HepG2 (cell line): Measurements from ENCODE around the gene CCDC88B. TPM values are rescaled to one million over a fixed set of nuclear protein-coding genes. Genes with fewer than 3 reads are reported as not detected.

ENCODE experiments used
- ATF7-NPFF ChIP-seq: sonication (generic); formaldehyde crosslinking; IDR thresholded peaks from 2 replicates; pipeline ENCODE4 v1.8.1; 2023; ENCODE audit warnings: mild to moderate bottlenecking, low read depth, missing genetic modification reagents, moderate library complexity
- EED ChIP-seq: sonication (generic); formaldehyde crosslinking; IDR thresholded peaks from 2 replicates; pipeline ENCODE4 v1.5.0; 2020; ENCODE audit warnings: mild to moderate bottlenecking, missing genetic modification reagents
- GABPB1 ChIP-seq: IDR thresholded peaks from 2 replicates; pipeline ENCODE4 v1.6.1; 2016; ENCODE audit warnings: mild to moderate bottlenecking, missing genetic modification reagents, moderate library complexity, missing compliant biosample characterization
- KDM5B ChIP-seq: sonication (generic); formaldehyde crosslinking; IDR thresholded peaks from 2 replicates; pipeline ENCODE4 v1.4.0; 2020; ENCODE audit warnings: missing genetic modification reagents, mild to moderate bottlenecking, borderline replicate concordance
- MTF2 ChIP-seq: sonication (generic); formaldehyde crosslinking; IDR thresholded peaks from 2 replicates; pipeline ENCODE4 v1.5.0; 2020; ENCODE audit warnings: missing genetic modification reagents, borderline replicate concordance
- PITX1 ChIP-seq: sonication (generic); formaldehyde crosslinking; IDR thresholded peaks from 2 replicates; pipeline ENCODE4 v1.5.1; 2020; ENCODE audit warnings: mild to moderate bottlenecking, missing genetic modification reagents
- RFX5 ChIP-seq: IDR thresholded peaks from 2 replicates; pipeline ENCODE4 v1.6.1; 2011; ENCODE audit warnings: low read depth, low read length, improper control_type of control experiment
- SALL2 ChIP-seq: sonication (generic); formaldehyde crosslinking; IDR thresholded peaks from 2 replicates; pipeline ENCODE4 v1.8.1; 2023; ENCODE audit warnings: mild to moderate bottlenecking, missing genetic modification reagents, inconsistent platforms
- SNAPC4 ChIP-seq: sonication (generic); formaldehyde crosslinking; IDR thresholded peaks from 2 replicates; pipeline ENCODE4 v1.4.0; 2020; ENCODE audit warnings: mild to moderate bottlenecking, missing genetic modification reagents
- TCF12 ChIP-seq, 2 experiments: fragments of 450-650 bp in 1 of 2; sonication (generic) in 1 of 2; formaldehyde crosslinking in 1 of 2; IDR thresholded peaks; 2 replicates each; pipeline versions ENCODE4 v1.6.1 to v1.8.0; 2017 to 2022; ENCODE audit warnings: antibody characterized with exemption in 1 of 2, mild to moderate bottlenecking in 1 of 2, missing genetic modification reagents in 1 of 2, moderate library complexity in 1 of 2
- ZBTB20 ChIP-seq: sonication (generic); formaldehyde crosslinking; IDR thresholded peaks from 2 replicates; pipeline ENCODE4 v1.8.1; 2023; ENCODE audit warnings: missing genetic modification reagents, low read depth, mild to moderate bottlenecking, borderline replicate concordance
- ZFY ChIP-seq: sonication (generic); formaldehyde crosslinking; IDR thresholded peaks from 2 replicates; pipeline ENCODE4 v1.4.0; 2020; ENCODE audit warnings: missing genetic modification reagents
- ZNF317 ChIP-seq: sonication (generic); formaldehyde crosslinking; IDR thresholded peaks from 2 replicates; pipeline ENCODE4 v1.5.0; 2020; ENCODE audit warnings: mild to moderate bottlenecking, missing genetic modification reagents
- ZNF343 ChIP-seq: sonication (generic); formaldehyde crosslinking; IDR thresholded peaks from 2 replicates; pipeline ENCODE4 v1.4.0; 2020; ENCODE audit warnings: mild to moderate bottlenecking, missing genetic modification reagents
- ZNF567 ChIP-seq: sonication (generic); formaldehyde crosslinking; IDR thresholded peaks from 2 replicates; pipeline ENCODE4 v1.8.1; 2023; ENCODE audit warnings: mild to moderate bottlenecking, missing genetic modification reagents, borderline replicate concordance
- ZNF670 ChIP-seq: sonication (generic); formaldehyde crosslinking; IDR thresholded peaks from 2 replicates; pipeline ENCODE4 v1.8.0; 2022; ENCODE audit warnings: mild to moderate bottlenecking, missing genetic modification reagents, borderline replicate concordance
- ZNF768 ChIP-seq: sonication (generic); formaldehyde crosslinking; IDR thresholded peaks from 2 replicates; pipeline ENCODE4 v1.4.0; 2020; ENCODE audit warnings: missing genetic modification reagents
- ZSCAN21 ChIP-seq: sonication (generic); formaldehyde crosslinking; IDR thresholded peaks from 2 replicates; pipeline ENCODE4 v1.8.0; 2022; ENCODE audit warnings: mild to moderate bottlenecking, missing genetic modification reagents, moderate library complexity, borderline replicate concordance
- polyA plus RNA-seq, 8 experiments: library from polyadenylated mRNA; depleted of rRNA in 3 of 8; stranded (reverse) in 7 of 8; unstranded in 1 of 8; fragments of >200 nt; fragmentation: Illumina TruSeq in 4 of 8; extraction: Trizol in 4 of 8; gene quantifications; 2 replicates each; pipeline versions ENCODE4 v1.2.1 to v1.2.3, GENCODE V29; 2011 to 2016; ENCODE audit warnings: low read depth in 4 of 8, missing spikeins in 1 of 8, mixed read lengths in 1 of 8; ENCODE audit not compliant: insufficient read depth in 1 of 8
- total RNA-seq, 5 experiments: library from RNA; depleted of rRNA; stranded (reverse); fragments of >200 nt; fragmentation: Illumina TruSeq; extraction: Trizol; gene quantifications; 2 replicates each; pipeline ENCODE4 v1.2.3, GENCODE V29; 2016; ENCODE audit warnings: low read depth in 1 of 5
- TF ChIP-seq, protein P1 (sequence below): sonication (generic); formaldehyde crosslinking; IDR thresholded peaks from 2 replicates; pipeline ENCODE4 v1.8.0; 2022; ENCODE audit warnings: missing genetic modification reagents, mild to moderate bottlenecking, borderline replicate concordance
- TF ChIP-seq, protein P2 (sequence below): sonication (generic); formaldehyde crosslinking; IDR thresholded peaks from 2 replicates; pipeline ENCODE4 v1.5.0; 2020; ENCODE audit warnings: missing genetic modification reagents, mild to moderate bottlenecking, borderline replicate concordance

Gene CCDC88B
- total and polyA plus RNA-seq, 2 of the 13 experiments (the other 11 are each of a cell fraction or from before 2014, with no cell fraction given): 3.6 to 4.8 TPM

DNA sequence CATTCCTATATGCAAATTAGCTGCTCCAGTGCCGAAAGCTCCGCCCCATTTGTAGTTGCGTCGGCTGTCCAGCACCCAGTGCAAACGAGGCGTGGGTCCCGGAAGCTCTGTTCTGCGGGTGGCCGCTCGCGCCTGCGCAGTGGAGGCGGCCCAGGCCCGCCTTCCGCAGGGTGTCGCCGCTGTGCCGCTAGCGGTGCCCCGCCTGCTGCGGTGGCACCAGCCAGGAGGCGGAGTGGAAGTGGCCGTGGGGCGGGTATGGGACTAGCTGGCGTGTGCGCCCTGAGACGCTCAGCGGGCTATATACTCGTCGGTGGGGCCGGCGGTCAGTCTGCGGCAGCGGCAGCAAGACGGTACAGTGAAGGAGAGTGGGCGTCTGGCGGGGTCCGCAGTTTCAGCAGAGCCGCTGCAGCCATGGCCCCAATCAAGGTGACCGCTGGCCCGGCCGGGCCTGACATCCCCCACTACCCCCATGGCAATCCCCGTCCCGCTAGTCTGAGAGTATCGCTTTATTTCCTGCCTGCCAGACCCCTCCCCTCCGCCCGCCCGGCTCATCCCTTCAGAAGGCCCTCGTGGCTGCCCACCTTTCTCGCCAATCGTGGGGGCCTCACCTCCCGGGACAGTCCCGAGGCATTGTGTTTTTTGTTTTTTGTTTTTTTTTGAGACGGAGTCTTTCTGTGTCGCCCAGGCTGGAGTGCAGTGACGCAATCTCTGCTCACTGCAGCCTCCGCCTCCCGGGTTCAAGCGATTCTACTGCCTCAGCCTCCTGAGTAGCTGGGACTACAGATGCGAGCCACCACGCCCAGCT is 21.8 kb upstream of the CCDC88B start, which contains the start of gene PRDX5 (continued):
- TF ChIP-seq ATF7-NPFF (peak; percentile 60; the same call in 1 of the 2 replicates), ZNF343 (CRISPR knock-in tag) (0 out of 2 replicates have a peak, but pooled peaks have one; percentile 77), SALL2 (CRISPR knock-in tag) (peak; percentile 40; the same call in 1 of the 2 replicates), RFX5 (peak; percentile 35; the same call in 1 of the 2 replicates), EED (peak; percentile 42; the same call in 1 of the 2 replicates), KDM5B (peak; percentile 46), SNAPC4 (CRISPR knock-in tag) (peak; percentile 25; the same call in 1 of the 2 replicates), ZNF567 (0 out of 2 replicates have a peak, but pooled peaks have one; percentile 28), ZFY (CRISPR knock-in tag) (peak; percentile 75), TCF12 (IDR thresholded peaks at IDR 0.05) (no peak), TCF12 (CRISPR knock-in tag; IDR thresholded peaks at IDR 0.05) (no peak), PITX1 (no peak), ZSCAN21 (CRISPR knock-in tag) (peak; percentile 46; the same call in 1 of the 2 replicates), ZBTB20 (CRISPR knock-in tag) (peak; percentile 43; the same call in 1 of the 2 replicates), MTF2 (CRISPR knock-in tag) (peak; percentile 74; the same call in 1 of the 2 replicates), ZNF670 (no peak), GABPB1 (CRISPR knock-in tag) (peak; percentile 39; the same call in 1 of the 2 replicates), ZNF317 (CRISPR knock-in tag) (peak; percentile 36; the same call in 1 of the 2 replicates), ZNF768 (CRISPR knock-in tag) (peak; percentile 61; the same call in 1 of the 2 replicates)
- TF ChIP-seq, protein P1, sequence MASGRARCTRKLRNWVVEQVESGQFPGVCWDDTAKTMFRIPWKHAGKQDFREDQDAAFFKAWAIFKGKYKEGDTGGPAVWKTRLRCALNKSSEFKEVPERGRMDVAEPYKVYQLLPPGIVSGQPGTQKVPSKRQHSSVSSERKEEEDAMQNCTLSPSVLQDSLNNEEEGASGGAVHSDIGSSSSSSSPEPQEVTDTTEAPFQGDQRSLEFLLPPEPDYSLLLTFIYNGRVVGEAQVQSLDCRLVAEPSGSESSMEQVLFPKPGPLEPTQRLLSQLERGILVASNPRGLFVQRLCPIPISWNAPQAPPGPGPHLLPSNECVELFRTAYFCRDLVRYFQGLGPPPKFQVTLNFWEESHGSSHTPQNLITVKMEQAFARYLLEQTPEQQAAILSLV (CRISPR knock-in tag): no peak
- TF ChIP-seq, protein P2, sequence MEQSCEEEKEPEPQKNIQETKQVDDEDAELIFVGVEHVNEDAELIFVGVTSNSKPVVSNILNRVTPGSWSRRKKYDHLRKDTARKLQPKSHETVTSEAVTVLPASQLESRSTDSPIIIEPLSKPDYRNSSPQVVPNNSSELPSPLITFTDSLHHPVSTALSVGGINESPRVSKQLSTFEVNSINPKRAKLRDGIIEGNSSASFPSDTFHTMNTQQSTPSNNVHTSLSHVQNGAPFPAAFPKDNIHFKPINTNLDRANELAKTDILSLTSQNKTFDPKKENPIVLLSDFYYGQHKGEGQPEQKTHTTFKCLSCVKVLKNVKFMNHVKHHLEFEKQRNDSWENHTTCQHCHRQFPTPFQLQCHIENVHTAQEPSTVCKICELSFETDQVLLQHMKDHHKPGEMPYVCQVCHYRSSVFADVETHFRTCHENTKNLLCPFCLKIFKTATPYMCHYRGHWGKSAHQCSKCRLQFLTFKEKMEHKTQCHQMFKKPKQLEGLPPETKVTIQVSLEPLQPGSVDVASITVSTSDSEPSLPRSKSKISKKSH (CRISPR knock-in tag): peak; percentile 56; the same call in 1 of the 2 replicates
